HEK293 (cell line): ENCODE results near the gene SLC8A1.

ENCODE experiments used
- KLF16 ChIP-seq: fragments of 450-650 bp; formaldehyde crosslinking; IDR thresholded peaks from 2 replicates; pipeline ENCODE4 v1.5.1; 2017; ENCODE audit warnings: missing biosample characterization, missing genetic modification characterization
- KLF17 ChIP-seq: fragments of 450-650 bp; formaldehyde crosslinking; IDR thresholded peaks from 2 replicates; pipeline ENCODE4 v1.5.1; 2016; ENCODE audit warnings: missing biosample characterization, missing genetic modification characterization
- ZNF138 ChIP-seq: fragments of 450-650 bp; formaldehyde crosslinking; IDR thresholded peaks from 2 replicates; pipeline ENCODE4 v1.5.1; 2016; ENCODE audit warnings: missing biosample characterization, missing genetic modification characterization, borderline replicate concordance
- ZNF174 ChIP-seq: fragments of 450-650 bp; formaldehyde crosslinking; IDR thresholded peaks from 2 replicates; pipeline ENCODE4 v1.5.0; 2017; ENCODE audit warnings: missing biosample characterization, mild to moderate bottlenecking, missing genetic modification characterization
- ZNF274 ChIP-seq, 2 experiments: fragments of 200-500 bp in 1 of 2; fragments of 450-650 bp in 1 of 2; sonication (Bioruptor generic) in 1 of 2; formaldehyde crosslinking in 1 of 2; IDR thresholded peaks; 2 replicates each; pipeline versions ENCODE4 v1.5.1 to v1.6.1; 2014 to 2016; ENCODE audit warnings: borderline replicate concordance in 1 of 2, inconsistent platforms in 1 of 2, low read length in 1 of 2, missing biosample characterization in 1 of 2, missing genetic modification characterization in 1 of 2
- ZNF433 ChIP-seq: fragments of 450-650 bp; formaldehyde crosslinking; IDR thresholded peaks from 2 replicates; pipeline ENCODE4 v1.5.1; 2016; ENCODE audit warnings: missing biosample characterization, missing genetic modification characterization, low read depth
- TF ChIP-seq, protein P1 (sequence below): fragments of 450-650 bp; formaldehyde crosslinking; IDR thresholded peaks from 2 replicates; pipeline ENCODE4 v1.5.1; 2016; ENCODE audit warnings: missing biosample characterization, missing genetic modification characterization
- TF ChIP-seq, protein P2 (sequence below): fragments of 450-650 bp; formaldehyde crosslinking; IDR thresholded peaks from 2 replicates; pipeline ENCODE4 v1.5.1; 2016; ENCODE audit warnings: missing biosample characterization, missing genetic modification characterization

DNA sequence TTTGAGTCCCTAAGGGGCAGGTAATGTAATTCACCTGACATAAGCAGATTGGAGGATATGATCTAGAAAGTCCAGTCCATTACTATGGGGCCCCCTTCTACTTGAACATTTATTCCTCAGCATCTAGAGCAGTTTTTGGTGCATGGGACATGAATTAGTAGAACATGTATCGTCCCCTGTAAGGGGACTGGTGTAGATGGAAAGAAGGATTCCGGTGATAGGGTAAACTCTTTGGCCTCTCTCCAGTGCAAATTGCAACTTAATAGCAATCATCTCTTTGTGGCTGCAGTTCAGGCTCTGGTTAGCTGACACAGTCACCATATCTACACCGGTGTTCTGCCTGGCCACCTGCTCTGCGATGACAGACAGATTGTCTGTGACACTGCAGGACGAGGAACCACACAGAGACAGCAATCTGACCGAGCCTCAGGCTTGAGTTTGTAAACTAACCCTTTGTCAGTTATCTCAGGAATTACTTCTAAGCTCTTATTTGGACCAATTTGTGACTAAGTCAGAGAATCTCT, 6.4 kb upstream of the SLC8A1 start:
- no peak for TF ChIP-seq KLF16 (tag by site-specific recombination)
- TF ChIP-seq ZNF433 (tag by site-specific recombination), result no peak
- TF ChIP-seq ZNF174 (tag by site-specific recombination), result no peak
- TF ChIP-seq, protein P1, sequence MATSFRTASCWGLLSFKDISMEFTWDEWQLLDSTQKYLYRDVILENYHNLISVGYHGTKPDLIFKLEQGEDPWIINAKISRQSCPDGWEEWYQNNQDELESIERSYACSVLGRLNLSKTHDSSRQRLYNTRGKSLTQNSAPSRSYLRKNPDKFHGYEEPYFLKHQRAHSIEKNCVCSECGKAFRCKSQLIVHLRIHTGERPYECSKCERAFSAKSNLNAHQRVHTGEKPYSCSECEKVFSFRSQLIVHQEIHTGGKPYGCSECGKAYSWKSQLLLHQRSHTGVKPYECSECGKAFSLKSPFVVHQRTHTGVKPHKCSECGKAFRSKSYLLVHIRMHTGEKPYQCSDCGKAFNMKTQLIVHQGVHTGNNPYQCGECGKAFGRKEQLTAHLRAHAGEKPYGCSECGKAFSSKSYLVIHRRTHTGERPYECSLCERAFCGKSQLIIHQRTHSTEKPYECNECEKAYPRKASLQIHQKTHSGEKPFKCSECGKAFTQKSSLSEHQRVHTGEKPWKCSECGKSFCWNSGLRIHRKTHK (tag by site-specific recombination), result no peak
- TF ChIP-seq, protein P2, sequence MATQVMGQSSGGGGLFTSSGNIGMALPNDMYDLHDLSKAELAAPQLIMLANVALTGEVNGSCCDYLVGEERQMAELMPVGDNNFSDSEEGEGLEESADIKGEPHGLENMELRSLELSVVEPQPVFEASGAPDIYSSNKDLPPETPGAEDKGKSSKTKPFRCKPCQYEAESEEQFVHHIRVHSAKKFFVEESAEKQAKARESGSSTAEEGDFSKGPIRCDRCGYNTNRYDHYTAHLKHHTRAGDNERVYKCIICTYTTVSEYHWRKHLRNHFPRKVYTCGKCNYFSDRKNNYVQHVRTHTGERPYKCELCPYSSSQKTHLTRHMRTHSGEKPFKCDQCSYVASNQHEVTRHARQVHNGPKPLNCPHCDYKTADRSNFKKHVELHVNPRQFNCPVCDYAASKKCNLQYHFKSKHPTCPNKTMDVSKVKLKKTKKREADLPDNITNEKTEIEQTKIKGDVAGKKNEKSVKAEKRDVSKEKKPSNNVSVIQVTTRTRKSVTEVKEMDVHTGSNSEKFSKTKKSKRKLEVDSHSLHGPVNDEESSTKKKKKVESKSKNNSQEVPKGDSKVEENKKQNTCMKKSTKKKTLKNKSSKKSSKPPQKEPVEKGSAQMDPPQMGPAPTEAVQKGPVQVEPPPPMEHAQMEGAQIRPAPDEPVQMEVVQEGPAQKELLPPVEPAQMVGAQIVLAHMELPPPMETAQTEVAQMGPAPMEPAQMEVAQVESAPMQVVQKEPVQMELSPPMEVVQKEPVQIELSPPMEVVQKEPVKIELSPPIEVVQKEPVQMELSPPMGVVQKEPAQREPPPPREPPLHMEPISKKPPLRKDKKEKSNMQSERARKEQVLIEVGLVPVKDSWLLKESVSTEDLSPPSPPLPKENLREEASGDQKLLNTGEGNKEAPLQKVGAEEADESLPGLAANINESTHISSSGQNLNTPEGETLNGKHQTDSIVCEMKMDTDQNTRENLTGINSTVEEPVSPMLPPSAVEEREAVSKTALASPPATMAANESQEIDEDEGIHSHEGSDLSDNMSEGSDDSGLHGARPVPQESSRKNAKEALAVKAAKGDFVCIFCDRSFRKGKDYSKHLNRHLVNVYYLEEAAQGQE (tag by site-specific recombination), result no peak
- no peak for TF ChIP-seq ZNF274 (IDR thresholded peaks at IDR 0.05; ENCODE audit: low read length)
- no peak for TF ChIP-seq ZNF274 (tag by site-specific recombination; IDR thresholded peaks at IDR 0.05; ENCODE audit: borderline replicate concordance)
- TF ChIP-seq KLF17, result no peak
- no peak for TF ChIP-seq ZNF138
